Hypothalamus (tissue), 51 donors: Measurements from ENCODE around the gene FOXP1.

Source experiments
- DNase-seq, 51 donors: peaks; one replicate each; lab custom pipeline; 2025; lab: John Stamatoyannopoulos, UW

FOXP1 gene

DNA sequence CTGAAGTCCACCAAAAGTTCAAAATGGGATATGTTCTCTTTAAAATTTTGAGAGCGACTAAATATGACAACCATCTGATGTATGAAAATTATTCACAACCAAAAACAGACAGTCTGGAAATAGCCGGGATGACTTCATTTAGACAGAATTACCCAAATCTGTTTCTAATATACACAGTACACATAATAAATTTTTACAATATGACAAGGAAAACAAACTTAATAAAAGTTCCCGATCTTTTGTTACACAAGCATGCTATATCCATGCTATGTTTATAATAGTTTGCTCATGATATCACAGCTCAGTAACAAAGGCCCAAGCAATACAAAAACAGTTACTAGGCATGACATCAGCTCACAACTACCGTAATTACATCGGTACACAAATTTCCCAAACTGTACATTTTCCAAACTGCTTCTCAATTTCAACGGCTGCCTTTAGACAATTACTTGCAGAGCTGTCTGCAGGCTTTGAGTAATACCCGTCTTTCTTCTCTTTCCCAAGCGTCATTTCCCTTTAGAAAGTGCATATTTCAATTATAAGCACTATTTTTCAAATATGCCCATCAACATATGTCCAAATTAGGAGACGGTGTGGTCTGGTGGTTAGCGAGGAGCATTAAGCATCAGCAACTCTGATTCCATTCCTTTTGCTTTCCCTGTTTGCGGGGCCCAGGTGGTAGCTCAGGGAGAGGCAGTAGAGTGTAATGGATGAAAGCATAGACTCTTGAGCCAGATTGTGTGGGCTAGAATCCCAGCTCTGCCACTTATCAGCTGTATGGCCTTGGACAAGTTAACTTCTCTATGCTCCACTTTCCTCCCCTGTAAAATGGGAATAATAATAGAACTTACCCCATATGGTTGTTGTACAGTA lies 481.2 kb downstream of the FOXP1 start:
- no peak for DNase-seq

DNA sequence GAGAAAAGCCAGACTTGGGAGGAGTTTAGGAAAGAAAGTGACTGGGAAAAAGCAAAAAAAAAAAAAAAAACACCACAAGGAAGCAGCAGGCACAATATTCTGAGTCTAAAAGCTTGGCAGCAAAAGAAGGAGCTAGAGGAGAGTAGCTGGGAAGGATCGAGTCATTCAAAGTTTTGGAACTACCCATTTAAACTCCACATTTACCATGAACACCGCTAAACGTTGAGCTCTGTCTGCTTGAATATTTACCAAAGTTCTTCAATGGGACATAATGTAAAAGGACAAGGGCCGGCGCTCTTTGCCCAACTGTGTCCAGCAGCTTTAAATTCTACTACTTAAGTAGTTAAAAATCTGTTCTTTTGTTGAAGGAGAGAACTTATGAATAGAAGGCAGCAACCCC lies 481.9 kb downstream of the FOXP1 start:
- no peak for DNase-seq

DNA sequence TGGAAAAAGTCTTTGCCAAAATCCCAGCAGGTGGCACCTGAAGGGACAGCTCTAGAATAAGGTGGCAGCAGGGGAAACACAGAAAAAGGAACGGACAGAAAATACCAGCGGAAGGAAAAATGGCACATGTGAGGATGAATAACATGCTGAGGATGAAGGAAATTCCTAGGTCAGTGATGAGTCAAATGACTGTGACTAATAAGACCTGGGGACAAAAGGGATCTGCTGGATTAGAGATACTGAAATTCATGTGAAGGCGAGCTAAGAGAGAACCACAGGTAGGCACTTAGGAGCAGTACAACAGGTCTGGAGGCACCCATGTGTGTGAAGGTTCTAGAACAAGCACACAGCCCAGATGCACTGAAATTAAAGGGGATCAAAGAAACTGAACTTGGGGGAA lies 482.5 kb downstream of the FOXP1 start:
- DNase-seq: no peak

DNA sequence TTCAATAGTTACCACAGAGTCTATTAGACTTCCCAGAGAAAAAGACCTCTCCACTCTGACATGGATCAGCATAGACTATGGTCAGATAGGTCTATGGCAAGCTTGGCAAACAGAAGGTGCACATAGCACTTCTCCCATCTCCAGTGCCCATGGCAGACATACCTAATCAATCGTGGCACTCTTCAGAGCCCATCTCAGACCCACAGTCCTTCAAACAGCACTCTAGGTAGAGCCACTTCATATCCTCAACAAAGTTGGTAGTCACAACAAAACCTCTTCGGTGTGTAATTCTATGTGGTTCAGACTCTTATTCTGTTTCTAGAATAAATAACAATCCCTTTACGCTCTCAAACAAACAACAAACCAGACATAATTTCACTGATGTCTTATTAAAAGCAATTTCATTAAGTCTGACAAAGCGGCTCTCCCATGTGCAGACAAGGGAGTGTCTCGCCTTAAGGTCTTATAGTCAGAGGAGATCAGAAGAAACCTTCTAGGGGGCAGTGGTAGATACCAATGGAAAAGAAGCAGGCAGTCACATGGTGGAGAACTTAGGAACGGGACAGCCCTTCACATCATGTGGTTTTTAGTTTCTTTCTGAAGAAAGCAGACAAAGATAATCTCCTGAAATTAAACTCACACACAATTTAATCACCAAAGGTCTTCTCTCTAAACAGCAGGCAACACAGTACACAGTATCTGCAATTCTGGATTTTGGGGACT lies 483.4 kb downstream of the FOXP1 start:
- no peak for DNase-seq

DNA sequence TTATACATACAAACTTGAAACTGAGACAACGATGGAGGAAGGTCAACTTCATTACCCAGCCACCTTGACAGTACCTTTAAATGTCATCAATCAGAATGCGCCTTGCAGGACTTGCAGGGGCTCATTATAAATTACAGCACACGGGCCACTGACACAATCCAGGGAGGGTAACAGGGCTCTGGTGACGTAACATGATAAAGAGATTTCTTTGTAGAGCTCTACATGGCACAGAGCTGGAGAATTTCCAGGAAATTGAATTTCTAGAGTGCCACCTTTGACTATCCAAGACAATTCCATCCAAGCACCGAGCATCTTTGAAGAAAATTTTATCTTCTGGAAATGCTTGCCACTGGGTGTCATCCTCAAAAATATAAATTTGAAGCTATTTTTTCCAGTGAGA lies 486.0 kb downstream of the FOXP1 start:
- no peak for DNase-seq

DNA sequence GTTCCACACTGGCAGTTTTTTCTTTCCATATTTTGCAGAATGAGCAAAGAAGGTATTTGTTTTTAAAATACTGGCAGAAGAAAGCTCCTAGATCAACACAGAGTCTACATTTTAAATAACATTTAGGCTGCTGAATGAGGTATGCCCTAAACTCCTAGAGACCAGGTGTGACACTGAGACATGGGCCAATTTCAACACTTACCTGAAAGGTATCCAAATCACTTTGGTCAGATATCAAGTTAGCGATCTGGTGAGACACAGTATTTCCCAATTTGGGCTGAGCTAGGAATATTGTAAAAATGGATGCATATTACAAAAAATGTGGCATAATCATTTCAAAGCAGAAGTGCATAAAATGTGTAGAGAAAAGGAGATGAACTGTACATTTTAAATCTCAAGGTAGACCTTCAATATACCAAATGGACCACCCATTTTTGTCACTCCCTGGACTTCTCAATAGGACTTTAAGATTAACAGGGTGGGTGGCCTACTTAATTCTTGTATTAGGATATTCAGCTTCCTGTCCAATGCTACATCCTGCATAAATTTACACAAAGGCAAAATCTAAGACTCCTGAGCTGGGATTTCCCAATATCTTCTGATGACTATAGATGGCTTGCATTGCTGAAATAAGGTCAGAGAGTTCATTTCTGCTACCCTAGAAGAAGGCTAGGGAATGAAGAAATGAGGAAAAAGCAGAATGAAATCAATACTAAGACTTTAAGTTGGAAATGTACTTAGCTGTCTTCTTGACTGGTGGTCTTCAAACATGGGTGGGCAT lies 487.8 kb downstream of the FOXP1 start:
- DNase-seq: no peak

DNA sequence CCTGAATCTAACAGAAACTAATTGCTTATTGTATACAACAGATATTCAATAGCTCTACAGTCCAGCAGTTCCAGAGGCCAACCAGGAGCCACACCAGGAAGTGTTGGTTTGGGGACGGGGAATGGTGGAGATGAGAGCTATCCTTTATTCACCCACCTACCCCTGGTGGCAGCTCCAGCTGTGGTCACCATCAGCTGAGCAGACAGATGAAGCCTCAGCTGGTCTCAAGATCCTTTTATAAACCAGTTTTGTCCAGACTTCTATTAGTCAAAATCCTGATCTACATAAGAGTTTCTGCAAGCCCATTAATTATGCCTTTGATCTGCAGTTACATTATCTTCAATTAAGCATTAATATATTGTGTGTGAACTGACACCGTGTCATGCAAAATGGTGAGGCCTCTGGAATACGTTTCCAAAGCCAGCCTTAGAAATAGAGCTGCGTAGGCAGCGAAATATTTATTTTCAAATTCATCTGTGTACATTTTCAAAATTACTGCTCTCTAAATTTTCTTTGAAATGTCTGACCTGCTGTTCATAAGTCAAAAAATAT lies 488.8 kb downstream of the FOXP1 start:
- no peak for DNase-seq

DNA sequence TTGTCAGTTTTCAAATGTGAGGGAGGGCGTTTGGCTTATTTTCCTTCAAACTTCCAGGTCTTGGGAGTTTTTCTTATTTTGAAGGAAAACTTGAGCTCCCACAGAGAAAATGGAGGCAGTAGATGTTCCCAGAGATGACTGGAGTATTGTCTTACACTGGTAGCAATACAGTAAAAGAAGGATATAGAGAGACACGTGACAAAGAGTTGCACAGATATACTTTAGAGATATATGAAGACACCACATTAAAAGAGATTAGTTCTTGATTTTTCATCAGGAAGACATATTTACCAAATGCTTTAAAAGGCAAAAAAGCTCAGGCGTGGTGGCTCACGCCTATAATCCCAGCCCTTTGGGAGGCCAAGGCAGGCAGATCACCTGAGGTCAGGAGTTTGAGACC lies 490.9 kb downstream of the FOXP1 start:
- no peak for DNase-seq

DNA sequence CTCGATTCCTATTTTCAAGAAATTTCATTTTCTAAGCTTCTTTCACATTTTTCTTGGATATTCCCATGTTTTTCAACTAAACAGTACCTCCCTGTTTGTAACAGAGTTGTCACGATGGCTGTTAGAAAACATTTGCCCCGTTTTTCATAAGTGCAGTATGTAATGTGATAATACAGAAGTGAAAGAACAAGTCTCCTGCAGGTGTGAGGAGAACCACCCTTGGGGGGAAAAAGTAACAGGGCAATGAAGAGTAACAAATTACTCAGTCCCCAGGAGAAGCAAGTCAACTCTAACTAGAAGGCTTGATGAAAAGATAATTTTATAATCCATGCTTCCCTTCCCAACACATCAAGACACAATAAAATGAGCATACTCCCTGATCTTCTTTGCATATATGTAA lies 493.3 kb downstream of the FOXP1 start:
- DNase-seq: no peak

DNA sequence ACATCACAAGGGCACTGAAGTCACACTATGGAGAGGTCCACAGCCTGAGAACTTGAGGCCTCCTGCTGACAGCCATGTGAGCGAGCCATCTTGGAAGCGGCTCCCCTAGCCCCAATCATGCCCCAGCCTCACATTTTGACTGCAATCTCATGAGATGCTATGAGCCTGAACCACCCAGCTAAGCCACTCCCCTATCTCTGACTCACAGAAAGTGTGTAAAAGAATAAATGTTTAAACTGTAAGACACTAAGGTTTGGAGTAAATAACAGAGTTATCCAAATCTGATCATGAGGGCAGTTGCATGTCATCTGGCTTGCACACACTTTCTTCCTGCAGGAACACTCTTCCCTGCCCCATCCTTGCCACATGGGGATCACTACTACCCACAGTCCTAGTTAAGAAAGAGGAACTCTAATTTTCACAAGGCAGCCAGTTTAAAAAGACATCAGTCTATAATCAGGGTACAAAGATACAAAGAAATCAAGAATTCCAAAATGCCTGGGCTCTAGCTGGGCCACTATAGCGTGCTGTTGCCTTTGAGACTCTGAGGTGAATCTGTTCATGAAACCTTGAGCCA lies 494.2 kb downstream of the FOXP1 start:
- no peak for DNase-seq

DNA sequence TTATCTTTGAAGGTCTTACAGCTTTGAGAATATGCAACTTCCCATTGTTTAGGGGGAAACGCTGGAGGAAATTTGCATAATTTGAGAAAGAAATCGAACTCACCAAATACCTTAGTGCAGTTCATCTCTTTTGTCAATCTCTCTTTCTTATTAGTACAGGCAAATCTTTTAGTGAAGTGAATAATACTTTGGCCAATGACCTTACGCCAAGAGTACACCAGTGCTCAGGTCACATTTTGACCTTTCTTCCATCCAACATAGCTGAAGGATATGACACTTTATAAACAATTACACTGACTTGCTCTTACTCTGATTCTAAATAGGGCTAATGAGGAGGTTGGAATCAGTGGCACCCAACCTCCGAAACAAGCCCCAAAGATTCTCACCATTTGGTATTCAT lies 494.8 kb downstream of the FOXP1 start:
- no peak for DNase-seq

DNA sequence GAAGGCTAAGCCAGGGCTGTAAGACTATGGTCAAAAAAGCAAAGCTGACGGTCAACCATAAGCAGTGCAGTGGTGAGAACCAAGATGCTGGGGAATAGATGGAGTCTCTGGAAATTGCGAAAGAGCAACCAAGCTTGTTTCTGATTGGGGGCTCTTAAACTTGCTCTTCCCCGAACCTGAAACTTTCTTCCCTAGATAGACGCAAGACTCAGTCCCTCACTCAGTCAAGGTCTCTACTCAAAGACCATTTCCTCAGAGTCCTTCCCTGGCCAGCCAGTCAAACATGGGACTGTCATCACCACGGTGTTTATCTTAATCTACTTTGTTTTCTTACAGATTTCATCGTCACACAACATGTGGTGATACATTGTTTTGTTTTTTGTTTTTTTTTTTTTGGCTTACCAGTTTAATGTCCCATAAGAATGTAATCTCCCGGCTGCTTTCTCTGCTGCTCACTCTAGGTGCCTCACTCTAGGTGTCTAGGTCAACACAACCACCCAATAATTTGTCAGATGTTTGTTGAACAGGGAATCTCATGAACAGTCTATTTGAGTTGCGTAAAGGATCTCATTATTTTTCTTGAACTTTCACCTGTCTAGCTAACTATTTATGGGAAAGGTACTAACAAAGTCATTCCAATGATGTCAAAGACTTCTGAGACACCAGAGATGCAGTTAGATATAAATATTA lies 495.4 kb downstream of the FOXP1 start:
- DNase-seq: no peak

DNA sequence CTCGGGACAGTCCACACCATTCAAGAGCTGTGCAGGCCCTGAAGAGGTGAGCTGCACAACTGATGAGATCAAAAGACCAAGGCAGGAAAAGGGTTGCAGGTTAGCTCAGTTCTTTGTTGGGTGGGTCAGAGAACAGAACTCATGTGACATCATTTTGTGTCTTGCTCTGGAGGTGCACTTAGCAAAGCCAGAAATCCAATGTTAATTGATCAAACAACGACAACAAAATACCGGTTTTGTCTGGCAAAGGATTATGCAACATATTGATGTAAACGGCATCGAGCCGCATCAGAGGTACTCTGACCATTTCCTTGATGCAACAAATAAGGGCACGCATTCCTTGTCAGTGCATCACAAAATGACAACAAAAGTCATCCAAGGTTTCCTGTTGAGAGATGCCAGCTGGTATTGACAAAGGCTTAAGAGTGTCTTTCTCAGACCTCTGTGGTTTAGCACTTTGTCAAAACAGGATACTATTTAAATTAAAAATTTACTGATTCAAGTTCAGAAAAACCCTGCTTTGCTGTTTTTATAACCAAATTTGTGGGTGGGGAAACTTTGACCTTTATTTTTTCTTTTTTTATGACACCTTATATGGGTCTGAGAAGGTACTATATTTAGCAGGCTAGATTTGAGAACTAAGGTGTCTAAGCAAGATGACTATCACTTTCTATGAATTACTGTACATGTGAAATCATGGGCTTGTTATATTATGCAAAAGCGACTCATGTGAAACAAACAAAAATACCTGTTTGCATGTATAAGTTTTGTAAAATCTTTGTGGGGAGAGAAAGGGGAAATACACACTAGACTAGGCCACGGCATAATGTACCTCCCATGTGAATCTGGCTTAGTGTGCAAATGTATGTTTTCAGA lies 496.1 kb downstream of the FOXP1 start:
- no peak for DNase-seq

DNA sequence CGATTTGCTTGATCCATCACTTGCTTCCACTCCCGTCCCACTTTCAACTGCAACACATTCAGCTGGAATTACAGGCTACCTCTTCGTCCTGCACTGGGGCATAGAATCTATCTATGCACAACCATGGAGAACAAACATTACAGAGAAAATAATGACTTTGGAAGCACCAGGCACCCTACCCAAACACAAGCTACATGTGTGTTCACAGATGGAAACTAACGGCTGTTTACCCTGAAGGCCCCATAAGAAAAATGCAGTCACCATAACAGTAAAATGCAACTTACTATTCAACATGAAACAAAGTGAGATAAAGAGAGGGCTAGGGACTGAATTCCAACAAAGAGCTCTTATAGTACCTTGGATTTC lies 496.8 kb downstream of the FOXP1 start:
- DNase-seq: no peak

DNA sequence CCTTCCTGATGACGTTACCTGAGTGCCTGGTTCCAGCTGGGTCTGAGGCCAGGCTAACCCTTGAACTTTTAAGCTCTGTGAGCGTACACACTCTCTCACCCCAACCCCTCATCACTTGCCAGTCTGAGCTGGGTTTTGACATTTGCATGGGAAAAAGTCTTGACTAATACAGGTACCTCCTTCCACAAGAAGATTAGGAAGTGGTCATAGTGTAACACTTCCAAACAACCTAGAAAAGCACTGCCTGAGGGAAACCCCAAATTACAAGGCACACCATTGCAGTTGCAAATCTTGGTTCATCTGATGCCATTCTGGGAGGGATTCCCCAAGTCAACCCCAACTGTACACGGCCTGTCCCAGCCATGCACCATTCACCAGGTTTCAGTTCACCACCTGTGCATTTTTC lies 499.8 kb downstream of the FOXP1 start:
- DNase-seq: no peak

DNA sequence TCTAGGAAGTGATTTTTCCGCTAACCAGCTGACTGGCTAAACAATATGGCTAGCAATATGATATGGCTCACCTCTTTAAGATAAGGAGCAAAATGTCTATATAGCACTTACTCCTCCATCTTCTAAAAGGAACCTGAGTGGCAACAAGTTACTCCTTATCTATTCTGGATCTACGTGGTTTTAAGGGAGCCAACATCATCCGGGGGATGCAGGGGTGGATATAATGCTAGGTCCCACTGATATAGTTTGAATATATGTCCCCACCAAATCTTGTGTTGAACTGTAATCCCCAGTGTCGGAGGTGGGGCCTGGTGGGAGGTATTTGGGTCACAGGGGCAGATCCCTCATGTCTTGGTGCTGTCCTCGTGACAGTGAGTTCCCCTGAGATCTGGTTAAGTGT lies 500.7 kb downstream of the FOXP1 start:
- DNase-seq: no peak

DNA sequence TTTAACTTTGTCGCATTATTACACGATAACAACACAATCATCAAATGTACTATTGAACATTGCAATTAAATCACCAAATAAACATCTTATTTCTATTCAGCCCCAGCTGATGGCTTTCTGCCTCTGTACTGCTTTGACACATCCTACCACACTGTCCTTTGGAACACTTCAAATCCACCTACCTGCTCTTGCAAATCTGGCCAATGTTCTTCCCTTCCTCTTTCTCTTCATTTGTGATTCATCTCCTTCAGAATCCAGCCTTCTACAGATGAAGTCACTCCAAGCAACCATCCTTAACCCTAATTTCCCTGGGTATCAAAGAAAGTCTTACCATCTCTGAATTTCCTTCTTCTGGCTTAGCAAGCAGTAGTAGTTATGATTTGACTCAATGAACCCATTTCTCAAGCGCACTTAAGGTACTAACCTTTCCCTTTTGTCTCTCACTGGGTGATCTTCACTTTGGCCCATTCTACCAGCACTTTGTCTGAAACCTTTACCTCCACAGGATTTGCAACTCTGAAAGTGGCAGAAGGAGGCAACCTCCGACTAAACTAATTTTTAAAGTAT lies 502.9 kb downstream of the FOXP1 start:
- DNase-seq: no peak

DNA sequence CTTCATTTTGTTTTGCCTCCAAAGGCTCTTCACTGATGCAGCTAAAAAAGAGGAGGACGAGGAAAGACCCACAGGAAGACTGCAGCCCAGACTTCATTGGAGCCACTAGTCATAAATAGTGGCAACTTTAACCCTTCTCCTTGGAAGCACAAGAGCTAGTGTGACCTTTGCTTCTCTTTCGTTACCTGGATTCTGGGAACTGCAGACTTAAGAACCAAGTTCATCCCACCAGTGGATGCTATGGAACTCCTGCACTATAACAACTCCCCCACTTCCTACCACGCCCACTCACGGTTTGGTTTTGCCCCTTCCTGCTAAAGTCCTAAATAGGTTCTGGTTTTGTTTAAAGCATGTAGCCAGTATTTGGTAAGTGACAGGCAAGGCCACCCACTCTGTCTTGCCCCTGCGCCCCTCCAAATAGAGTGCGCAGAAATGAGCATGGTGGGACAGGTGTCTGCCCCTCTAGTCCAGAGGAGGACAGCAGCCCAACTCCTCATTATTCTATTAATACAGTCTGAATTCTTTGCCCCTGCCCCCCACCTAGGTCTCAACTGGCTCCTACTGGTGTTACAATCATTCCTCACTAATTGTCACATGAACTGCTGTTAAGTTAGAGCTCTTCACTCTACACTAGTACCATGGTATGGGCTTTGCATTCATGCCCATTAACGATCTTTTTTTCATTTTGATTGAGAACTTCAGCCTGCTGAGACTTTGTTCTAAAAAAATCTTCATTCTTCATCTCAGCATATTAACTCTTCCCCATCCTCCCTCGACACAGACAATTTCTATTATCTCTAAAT lies 504.6 kb downstream of the FOXP1 start:
- DNase-seq: no peak
